HEK293 (cell line): ENCODE data around the gene PACRG.

Experiments used
- CTCF ChIA-PET: fragments of 350-600 bp; formaldehyde crosslinking; extraction: SDS; loops from one replicate; lab custom pipeline; 2021; ENCODE audit warnings: antibody characterized with exemption; lab: Yijun Ruan, JAX
- POLR2A ChIA-PET: fragments of 300-600 bp; formaldehyde crosslinking; extraction: SDS; loops from one replicate; lab custom pipeline; 2020; ENCODE audit warnings: antibody characterized with exemption, inconsistent platforms; lab: Yijun Ruan, JAX
- H3K27ac ChIP-seq: fragments of 200-500 bp; sonication (Bioruptor generic); 2 replicates; pipeline ENCODE4 v1.5.1; 2014; ENCODE audit warnings: low read depth, low read length, control low read depth, inconsistent platforms; ENCODE audit errors: extremely low read depth
- H3K36me3 ChIP-seq, 2 experiments: fragments of 200-500 bp in 1 of 2; sonication (Bioruptor generic) in 1 of 2; 1 replicate in 1 of 2; 2 replicates in 1 of 2; pipeline ENCODE4 v1.5.1; 2014 to 2017; ENCODE audit warnings: inconsistent platforms in 2 of 2, low read length in 2 of 2; ENCODE audit not compliant: control insufficient read depth in 2 of 2, insufficient read depth in 1 of 2
- H3K4me1 ChIP-seq: fragments of 200-500 bp; sonication (Bioruptor generic); 2 replicates; pipeline ENCODE4 v1.5.1; 2014; ENCODE audit warnings: mild to moderate bottlenecking, low read length, inconsistent platforms; ENCODE audit not compliant: control insufficient read depth, insufficient read depth
- H3K4me3 ChIP-seq: 2 replicates; pipeline ENCODE4 v1.5.1; 2011; ENCODE audit warnings: low read depth, mild to moderate bottlenecking, control low read depth, low read length, moderate library complexity
- H3K9me3 ChIP-seq: fragments of 200-500 bp; sonication (Bioruptor generic); 2 replicates; pipeline ENCODE4 v1.5.1; 2014; ENCODE audit warnings: low read depth, low read length, inconsistent platforms; ENCODE audit not compliant: control insufficient read depth, insufficient read depth
- CTCF ChIP-seq: fragments of 450-650 bp; formaldehyde crosslinking; IDR thresholded peaks from 2 replicates; pipeline ENCODE4 v1.5.1; 2016; ENCODE audit warnings: missing biosample characterization, missing genetic modification characterization
- KLF10 ChIP-seq: fragments of 450-650 bp; IDR thresholded peaks from 2 replicates; pipeline ENCODE4 v1.5.1; 2018; ENCODE audit warnings: missing biosample characterization, mild to moderate bottlenecking, missing genetic modification characterization
- PATZ1 ChIP-seq: fragments of 450-650 bp; formaldehyde crosslinking; IDR thresholded peaks from 2 replicates; pipeline ENCODE4 v1.5.1; 2016; ENCODE audit warnings: missing biosample characterization, missing genetic modification characterization
- PRDM2 ChIP-seq: fragments of 450-650 bp; formaldehyde crosslinking; IDR thresholded peaks from 2 replicates; pipeline ENCODE4 v1.5.1; 2016; ENCODE audit warnings: missing biosample characterization, missing genetic modification characterization, borderline replicate concordance
- SCRT2 ChIP-seq: fragments of 450-650 bp; formaldehyde crosslinking; IDR thresholded peaks from 2 replicates; pipeline ENCODE4 v1.5.1; 2016; ENCODE audit warnings: missing biosample characterization, missing genetic modification characterization
- TRIM28 ChIP-seq: IDR thresholded peaks from 2 replicates; pipeline ENCODE4 v1.6.1; 2011; ENCODE audit warnings: low read length, control low read depth, borderline replicate concordance
- ZBTB49 ChIP-seq: fragments of 450-650 bp; formaldehyde crosslinking; IDR thresholded peaks from 2 replicates; pipeline ENCODE4 v1.5.1; 2016; ENCODE audit warnings: missing biosample characterization, missing genetic modification characterization, low read depth
- ZNF175 ChIP-seq: fragments of 450-650 bp; formaldehyde crosslinking; IDR thresholded peaks from 2 replicates; pipeline ENCODE4 v1.5.1; 2016; ENCODE audit warnings: missing biosample characterization, missing genetic modification characterization
- ZNF248 ChIP-seq: fragments of 450-650 bp; formaldehyde crosslinking; IDR thresholded peaks from 2 replicates; pipeline ENCODE4 v1.5.1; 2017; ENCODE audit warnings: missing biosample characterization, missing genetic modification characterization
- ZNF48 ChIP-seq: fragments of 450-650 bp; formaldehyde crosslinking; IDR thresholded peaks from 2 replicates; pipeline ENCODE4 v1.5.1; 2016; ENCODE audit warnings: missing biosample characterization, missing genetic modification characterization
- ZNF561 ChIP-seq: fragments of 450-650 bp; IDR thresholded peaks from 2 replicates; pipeline ENCODE4 v1.5.1; 2018; ENCODE audit warnings: missing biosample characterization, missing genetic modification characterization, borderline replicate concordance
- ZNF645 ChIP-seq: fragments of 450-650 bp; formaldehyde crosslinking; IDR thresholded peaks from 2 replicates; pipeline ENCODE4; 2016; ENCODE audit warnings: missing biosample characterization, missing genetic modification characterization
- ZNF654 ChIP-seq: fragments of 450-650 bp; formaldehyde crosslinking; IDR thresholded peaks from 2 replicates; pipeline ENCODE4 v1.5.1; 2016; ENCODE audit warnings: low read depth, missing biosample characterization, missing genetic modification characterization

The PACRG gene

GRCh38 chr6:162854734-162855191 is 127.0 kb downstream of the PACRG start:
- CTCF ChIA-PET = interaction anchor here (0.6 kb wide), 2 partner anchors 30 to 1030 kb away, joined by 3 to 4 read pairs; no protein-coding TSS in a partner anchor
- TF ChIP-seq ZNF48 (tag by site-specific recombination) (no peak), PRDM2 (no peak), KLF10 (no peak), ZNF248 (tag by site-specific recombination) (no peak)
- TF ChIP-seq, all 188 proteins: peak for 0
- no peak overlapping the region for H3K27ac ChIP-seq

GRCh38 chr6:162856885-162857284 is 129.1 kb downstream of the PACRG start:
- no peak overlapping the region for H3K27ac ChIP-seq
- no peak for TF ChIP-seq PATZ1 (tag by site-specific recombination)
- 0 out of 2 replicates have a peak, but pooled peaks have one; percentile 30 for TF ChIP-seq ZNF561 (tag by site-specific recombination)
- TF ChIP-seq ZNF654 (tag by site-specific recombination) = peak; percentile 83
- 0 out of 2 replicates have a peak, but pooled peaks have one; percentile 9 for TF ChIP-seq ZBTB49 (tag by site-specific recombination)
- TF ChIP-seq TRIM28 = peak; percentile 82
- TF ChIP-seq SCRT2 = no peak
- peak; percentile 50; the same call in 1 of the 2 replicates for TF ChIP-seq CTCF
- TF ChIP-seq ZNF645 (tag by site-specific recombination) = no peak
- no peak for TF ChIP-seq ZNF175 (tag by site-specific recombination)
- no peak for TF ChIP-seq ZNF248 (tag by site-specific recombination)
- TF ChIP-seq, all 188 proteins: peak for 5
- Histone ChIP-seq H3K4me3 (no peak overlapping the region), H3K9me3 (no peaks in the 10 kb centered on the region), H3K36me3 (no peaks in the 10 kb centered on the region), H3K4me1 (no peaks in the 10 kb centered on the region)
- CTCF ChIA-PET = interaction anchor here (0.6 to 1.9 kb wide), 11 partner anchors 9 to 1346 kb away, joined by 3 to 7 read pairs (median 4); no protein-coding TSS in a partner anchor
- POLR2A ChIA-PET = no interaction called here

More at GRCh38 chr6:162854734-162855191, 127.0 kb downstream of the PACRG start:
- POLR2A ChIA-PET = no interaction called here
- no peaks in the 10 kb centered on the region for H3K36me3 ChIP-seq
- no peaks in the 10 kb centered on the region for H3K9me3 ChIP-seq
- H3K4me1 ChIP-seq = no peaks in the 10 kb centered on the region
- H3K4me3 ChIP-seq = no peak overlapping the region
